PC-9 (cell line): ENCODE measurements around the gene KLK6. TPM values are rescaled to one million over a fixed set of nuclear protein-coding genes. Genes with fewer than 3 reads are reported as not detected.

Experiments used
- BruUV-seq: library from RNA; stranded (reverse); fragments of 400-500 nt; replicated peaks from 2 replicates; lab custom pipeline; 2021; lab: Mats Ljungman, UMichigan
- CTCF ChIA-PET: fragments of 300-600 bp; sonication (Branson Sonifier 250); formaldehyde crosslinking; loops from one replicate; lab custom pipeline; 2022; ENCODE audit warnings: antibody characterized with exemption; lab: Charles Lee
- POLR2A ChIA-PET: fragments of 300-600 bp; sonication (Branson Sonifier 250); formaldehyde crosslinking; loops from one replicate; lab custom pipeline; 2022; ENCODE audit warnings: antibody characterized with exemption; ENCODE audit not compliant: unreplicated experiment; lab: Charles Lee
- DNase-seq, 2 experiments: peaks; one replicate each; pipeline versions ENCODE4 v3.0.0 to v3.0.0-alpha.2; 2015 to 2022; ENCODE audit warnings: mixed read lengths in 1 of 2
- H2AFZ ChIP-seq: fragments of 200-600 bp; sonication (generic); 2 replicates; pipeline ENCODE4 v1.8.1; 2017; ENCODE audit warnings: antibody characterized with exemption
- H3F3A ChIP-seq: fragments of 200-600 bp; sonication (generic); 2 replicates; pipeline ENCODE4 v1.8.1; 2017; ENCODE audit warnings: antibody characterized with exemption, mild to moderate bottlenecking, low read depth; ENCODE audit not compliant: insufficient read depth
- H3K27ac ChIP-seq: fragments of 200-600 bp; sonication (generic); 2 replicates; pipeline ENCODE4 v1.6.1; 2016; ENCODE audit warnings: mixed run types
- H3K27me3 ChIP-seq: fragments of 200-600 bp; sonication (generic); 2 replicates; pipeline ENCODE4 v1.6.1; 2016; ENCODE audit warnings: low read depth, mixed run types; ENCODE audit not compliant: insufficient read depth
- H3K36me3 ChIP-seq: fragments of 200-600 bp; sonication (generic); 2 replicates; pipeline ENCODE4 v1.6.1; 2016; ENCODE audit warnings: low read depth, mixed run types
- H3K4me1 ChIP-seq: fragments of 200-600 bp; sonication (generic); replicated peaks from 2 replicates; pipeline ENCODE4 v1.6.1; 2016; ENCODE audit warnings: mixed run types; ENCODE audit not compliant: insufficient read depth
- H3K4me2 ChIP-seq: fragments of 200-600 bp; sonication (generic); 2 replicates; pipeline ENCODE4 v1.6.1; 2017; ENCODE audit warnings: mixed run types
- H3K4me3 ChIP-seq: fragments of 200-600 bp; sonication (generic); 2 replicates; pipeline ENCODE4 v1.6.1; 2016; ENCODE audit warnings: mixed run types
- H3K79me2 ChIP-seq: fragments of 200-600 bp; sonication (generic); 2 replicates; pipeline ENCODE4 v1.6.1; 2017; ENCODE audit warnings: low read depth, mixed run types
- H3K9me2 ChIP-seq: fragments of 200-600 bp; sonication (generic); 2 replicates; pipeline ENCODE4 v1.8.1; 2017; ENCODE audit warnings: mild to moderate bottlenecking; ENCODE audit not compliant: insufficient read depth
- H3K9me3 ChIP-seq: fragments of 200-600 bp; sonication (generic); 2 replicates; pipeline ENCODE4 v1.8.1; 2016; ENCODE audit warnings: low read depth; ENCODE audit not compliant: insufficient read depth
- H4K20me1 ChIP-seq: fragments of 200-600 bp; sonication (generic); 2 replicates; pipeline ENCODE4 v1.8.1; 2017; ENCODE audit not compliant: insufficient read depth
- CTCF ChIP-seq: fragments of 200-600 bp; sonication (generic); conservative IDR thresholded peaks from 2 replicates; pipeline ENCODE4 v1.6.1; 2017; ENCODE audit warnings: mixed run types, antibody characterized with exemption, mild to moderate bottlenecking, moderate library complexity
- EZH2 ChIP-seq: fragments of 200-600 bp; sonication (generic); IDR thresholded peaks from 2 replicates; pipeline ENCODE4 v1.8.0; 2017; ENCODE audit warnings: antibody characterized with exemption, low read depth
- intact Hi-C: fragments of 100-400 bp; cut with micrococcal nuclease; formaldehyde crosslinking; loops from one replicate; pipeline ENCODE4 v1.10.0; 2022; ENCODE audit not compliant: unreplicated experiment
- total RNA-seq: library from RNA; stranded (reverse); gene quantifications from 2 replicates; pipeline ENCODE4 v1.2.3, GENCODE V29; 2021

The KLK6 gene
- total RNA-seq, 1 experiment from 2014 or later = 490 TPM

GRCh38 chr19:50921426-50922316 lies 47.7 kb downstream of the KLK6 start:
- H3K9me3 ChIP-seq = no peaks in the 10 kb centered on the region
- ChIA-PET CTCF (interaction anchor here (1.0 to 1.2 kb wide), 2 partner anchors 9 to 81 kb away, joined by 3 to 4 read pairs; no protein-coding TSS in a partner anchor), POLR2A (interaction anchor here (0.6 kb wide), 2 partner anchors 30 to 486 kb away, joined by 4 read pairs; no protein-coding TSS in a partner anchor)
- peaks cover 37% of the 10 kb centered on the region for H3K4me1 ChIP-seq
- H3K27ac ChIP-seq = peak overlapping the region; percentile 32
- no peaks in the 10 kb centered on the region for H3K9me2 ChIP-seq
- H3K27me3 ChIP-seq = 0 out of 2 replicates have a peak, but pooled peaks cover 7% of the 10 kb centered on the region
- no peaks in the 10 kb centered on the region for H3K36me3 ChIP-seq
- H2AFZ ChIP-seq = peak overlapping the region; percentile 66
- TF ChIP-seq CTCF = no peak
- TF ChIP-seq EZH2 = no peak
- DNase-seq = peak in 1 of 2 experiments; percentile 65
- BruUV-seq = no TSS peak
- peaks cover 38% of the 10 kb centered on the region for H3F3A ChIP-seq
- no peaks in the 10 kb centered on the region for H4K20me1 ChIP-seq
- H3K4me3 ChIP-seq = peak overlapping the region; percentile 36; the same call in 1 of the 2 replicates
- H3K4me2 ChIP-seq = peak overlapping the region; percentile 76
- intact Hi-C loops = loop anchor here (1.0 to 10.0 kb wide), 5 partner anchors 129 to 565 kb away; partner anchors contain the start of gene ACP4
- H3K79me2 ChIP-seq = no peaks in the 10 kb centered on the region

GRCh38 chr19:50916069-50916468 lies 53.3 kb downstream of the KLK6 start:
- H3K4me2 ChIP-seq = no peak overlapping the region
- H3K4me3 ChIP-seq = no peak overlapping the region
- intact Hi-C loops = no loop called here
- H3K36me3 ChIP-seq = no peaks in the 10 kb centered on the region
- no peaks in the 10 kb centered on the region for H3K79me2 ChIP-seq
- H3F3A ChIP-seq = peaks cover 5% of the 10 kb centered on the region; the same call in 1 of the 2 replicates
- TF ChIP-seq CTCF (no peak), EZH2 (no peak)
- POLR2A ChIA-PET = no interaction called here
- no peak overlapping the region for H2AFZ ChIP-seq
- peaks cover 61% of the 10 kb centered on the region for H3K27me3 ChIP-seq
- H4K20me1 ChIP-seq = no peaks in the 10 kb centered on the region
- CTCF ChIA-PET = no interaction called here
- H3K27ac ChIP-seq = no peak overlapping the region
- BruUV-seq = no TSS peak
- no peaks in the 10 kb centered on the region for H3K9me3 ChIP-seq
- DNase-seq = no peak
- H3K4me1 ChIP-seq = peaks cover under 1% of the 10 kb centered on the region; the same call in 1 of the 2 replicates
- no peaks in the 10 kb centered on the region for H3K9me2 ChIP-seq

- DNase-seq = no peak
- H3K9me2 ChIP-seq = no peaks in the 10 kb centered on the region
- H3K4me2 ChIP-seq = peak overlapping the region; percentile 18; the same call in 1 of the 2 replicates
- H3K4me1 ChIP-seq = no peaks in the 10 kb centered on the region
- ChIA-PET POLR2A (no interaction called here), CTCF (interaction anchor here (0.5 kb wide), 1 partner anchor 13 kb away, joined by 6 read pairs; no protein-coding TSS in a partner anchor)
- peaks cover 77% of the 10 kb centered on the region for H3K27me3 ChIP-seq
- H3K9me3 ChIP-seq = no peaks in the 10 kb centered on the region
- H4K20me1 ChIP-seq = no peaks in the 10 kb centered on the region
- TF ChIP-seq EZH2 (no peak), CTCF (no peak)
- no TSS peak for BruUV-seq
- intact Hi-C loops = no loop called here
- H2AFZ ChIP-seq = no peak overlapping the region
- H3K79me2 ChIP-seq = no peaks in the 10 kb centered on the region
- 0 out of 2 replicates have a peak, but pooled peaks cover 5% of the 10 kb centered on the region for H3F3A ChIP-seq
- no peak overlapping the region for H3K4me3 ChIP-seq
- H3K27ac ChIP-seq = no peak overlapping the region
- H3K36me3 ChIP-seq = no peaks in the 10 kb centered on the region
Measured at GRCh38 chr19:50912727-50913716, 56.4 kb downstream of the KLK6 start.
